ENCODE measurements around the gene PIEZO1.

- peak in 2 of 4 experiments; percentile 8 to 23 for TF ChIP-seq CTCF (IDR thresholded peaks at IDR 0.05)
- TF ChIP-seq POLR2AphosphoS5 (IDR thresholded peaks at IDR 0.05), result no peak
Measured at GRCh38 chr16:88697831-88698615, 87.0 kb downstream of the PIEZO1 start.
